ENCODE data around the gene MYO1B.

DNA sequence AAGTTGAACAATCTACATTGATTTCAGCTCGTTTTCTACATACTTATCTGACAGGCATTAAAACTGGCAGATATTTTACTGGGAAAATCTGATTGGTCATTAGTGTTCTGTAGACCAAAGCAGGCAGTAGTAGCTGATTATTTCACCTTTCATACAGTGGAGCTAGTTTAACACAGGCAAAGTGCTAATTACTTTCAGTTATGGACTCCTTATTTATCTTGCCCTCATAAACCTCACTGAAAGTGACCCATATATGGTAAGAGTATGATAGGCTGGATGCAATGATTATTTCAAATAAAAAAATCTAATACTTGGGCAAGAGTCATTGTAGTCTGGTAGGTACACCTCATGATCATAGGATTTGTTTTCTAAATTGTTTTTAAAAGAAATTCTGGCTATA, 129.7 kb downstream of the MYO1B start:
- TF ChIP-seq POLR2A (IDR thresholded peaks at IDR 0.05; ENCODE audit: low read depth, low read length) = no peak
- TF ChIP-seq POLR2AphosphoS5 (IDR thresholded peaks at IDR 0.05; ENCODE audit: low read depth, low read length) = no peak
- no peak for TF ChIP-seq TAF1 (IDR thresholded peaks at IDR 0.05; ENCODE audit: borderline replicate concordance, low read depth, low read length)

Measured in GM12892 (cell line).